ENCODE measurements around the gene SLIT1. TPM values are rescaled to one million over a fixed set of nuclear protein-coding genes. Genes with fewer than 3 reads are reported as not detected.

Gene SLIT1
- total RNA-seq, 4 donors from 2014 or later: 0.35 to 0.49 TPM; not detected in 2

DNA sequence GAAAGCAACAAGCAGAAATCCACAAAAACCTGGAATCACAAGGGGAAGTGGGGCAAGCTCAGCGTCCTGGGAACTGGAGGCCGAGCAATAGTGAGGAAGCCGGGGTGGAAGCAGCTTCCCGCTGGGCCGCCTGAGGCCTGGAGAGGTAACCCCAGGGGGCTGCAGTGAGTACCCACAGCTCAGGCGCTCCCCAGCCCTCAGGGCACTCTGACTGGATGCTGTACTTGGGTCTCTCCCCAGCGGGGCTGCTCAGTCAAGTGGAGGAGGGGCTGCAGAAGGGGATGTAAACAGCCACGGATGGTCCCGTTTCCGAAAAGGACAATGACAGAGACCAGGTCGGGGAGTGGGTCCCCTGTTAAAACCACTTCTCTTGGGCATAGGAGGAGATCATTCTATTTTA lies 50.3 kb downstream of the SLIT1 start:
- Histone ChIP-seq H3K4me3 (no peak overlapping the region), H3K27me3 (no peaks in the 10 kb centered on the region), H3K9me3 (no peaks in the 10 kb centered on the region), H3K4me1 (no peaks in the 10 kb centered on the region), H3K36me3 (no peaks in the 10 kb centered on the region), H3K27ac (no peak overlapping the region)
- no peak for TF ChIP-seq POLR2A (IDR thresholded peaks at IDR 0.05)
- TF ChIP-seq, protein P1, sequence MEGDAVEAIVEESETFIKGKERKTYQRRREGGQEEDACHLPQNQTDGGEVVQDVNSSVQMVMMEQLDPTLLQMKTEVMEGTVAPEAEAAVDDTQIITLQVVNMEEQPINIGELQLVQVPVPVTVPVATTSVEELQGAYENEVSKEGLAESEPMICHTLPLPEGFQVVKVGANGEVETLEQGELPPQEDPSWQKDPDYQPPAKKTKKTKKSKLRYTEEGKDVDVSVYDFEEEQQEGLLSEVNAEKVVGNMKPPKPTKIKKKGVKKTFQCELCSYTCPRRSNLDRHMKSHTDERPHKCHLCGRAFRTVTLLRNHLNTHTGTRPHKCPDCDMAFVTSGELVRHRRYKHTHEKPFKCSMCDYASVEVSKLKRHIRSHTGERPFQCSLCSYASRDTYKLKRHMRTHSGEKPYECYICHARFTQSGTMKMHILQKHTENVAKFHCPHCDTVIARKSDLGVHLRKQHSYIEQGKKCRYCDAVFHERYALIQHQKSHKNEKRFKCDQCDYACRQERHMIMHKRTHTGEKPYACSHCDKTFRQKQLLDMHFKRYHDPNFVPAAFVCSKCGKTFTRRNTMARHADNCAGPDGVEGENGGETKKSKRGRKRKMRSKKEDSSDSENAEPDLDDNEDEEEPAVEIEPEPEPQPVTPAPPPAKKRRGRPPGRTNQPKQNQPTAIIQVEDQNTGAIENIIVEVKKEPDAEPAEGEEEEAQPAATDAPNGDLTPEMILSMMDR (IDR thresholded peaks at IDR 0.05): no peak
- intact Hi-C loops (cut with DNase I; ENCODE audit: low total_unique reads): no loop called here
- DNase-seq: no peak

DNA sequence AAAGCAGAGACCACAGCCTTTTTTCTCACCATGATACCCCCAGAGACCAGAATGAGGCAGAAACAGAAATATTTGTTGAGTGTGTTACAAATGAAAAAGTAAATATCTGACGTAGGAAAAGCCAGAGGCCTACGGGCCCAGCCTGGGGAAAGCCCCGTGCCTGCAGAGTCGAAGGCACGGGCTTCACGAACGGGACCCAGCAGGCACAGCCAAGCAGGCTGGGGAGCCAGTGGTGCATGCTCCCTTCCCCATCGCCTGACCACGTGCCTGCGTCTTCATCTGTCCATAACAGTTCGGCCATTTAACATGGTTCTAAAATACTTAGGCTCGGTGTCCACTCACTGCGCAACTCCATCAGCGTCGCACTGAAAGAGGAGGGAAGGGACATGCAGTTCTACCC lies 50.8 kb downstream of the SLIT1 start:
- H3K4me1 ChIP-seq: no peaks in the 10 kb centered on the region
- no peaks in the 10 kb centered on the region for H3K9me3 ChIP-seq
- H3K27ac ChIP-seq: no peak overlapping the region
- no peaks in the 10 kb centered on the region for H3K27me3 ChIP-seq
- intact Hi-C loops (cut with DNase I; ENCODE audit: low total_unique reads): no loop called here
- TF ChIP-seq, protein P1 (IDR thresholded peaks at IDR 0.05): no peak
- TF ChIP-seq POLR2A (IDR thresholded peaks at IDR 0.05): no peak
- no peak overlapping the region for H3K4me3 ChIP-seq
- no peaks in the 10 kb centered on the region for H3K36me3 ChIP-seq
- no peak for DNase-seq

GRCh38 chr10:97134110-97134509 lies 51.6 kb downstream of the SLIT1 start:
- TF ChIP-seq, protein P1 (IDR thresholded peaks at IDR 0.05): no peak
- no peak for TF ChIP-seq POLR2A (IDR thresholded peaks at IDR 0.05)
- H3K36me3 ChIP-seq: no peaks in the 10 kb centered on the region
- intact Hi-C loops (cut with DNase I; ENCODE audit: low total_unique reads): no loop called here
- H3K4me1 ChIP-seq: no peaks in the 10 kb centered on the region
- H3K9me3 ChIP-seq: no peaks in the 10 kb centered on the region
- no peaks in the 10 kb centered on the region for H3K27me3 ChIP-seq
- H3K27ac ChIP-seq: no peak overlapping the region
- no peak overlapping the region for H3K4me3 ChIP-seq
- DNase-seq: no peak

GRCh38 chr10:97132273-97132672 lies 53.5 kb downstream of the SLIT1 start:
- no peaks in the 10 kb centered on the region for H3K36me3 ChIP-seq
- H3K4me3 ChIP-seq: no peak overlapping the region

GRCh38 chr10:97131666-97132065 lies 54.1 kb downstream of the SLIT1 start:
- H3K27me3 ChIP-seq: no peaks in the 10 kb centered on the region
- DNase-seq: no peak
- intact Hi-C loops (cut with DNase I; ENCODE audit: low total_unique reads): no loop called here
- no peaks in the 10 kb centered on the region for H3K36me3 ChIP-seq
- no peaks in the 10 kb centered on the region for H3K9me3 ChIP-seq
- H3K27ac ChIP-seq: no peak overlapping the region
- H3K4me1 ChIP-seq: no peaks in the 10 kb centered on the region
- no peak for TF ChIP-seq POLR2A (IDR thresholded peaks at IDR 0.05)
- TF ChIP-seq, protein P1 (IDR thresholded peaks at IDR 0.05): no peak
- no peak overlapping the region for H3K4me3 ChIP-seq

More at GRCh38 chr10:97132273-97132672, 53.5 kb downstream of the SLIT1 start:
- intact Hi-C loops (cut with DNase I; ENCODE audit: low total_unique reads): no loop called here
- Histone ChIP-seq H3K4me1 (no peaks in the 10 kb centered on the region), H3K27me3 (no peaks in the 10 kb centered on the region), H3K27ac (no peak overlapping the region), H3K9me3 (no peaks in the 10 kb centered on the region)
- TF ChIP-seq, protein P1 (IDR thresholded peaks at IDR 0.05): no peak
- TF ChIP-seq POLR2A (IDR thresholded peaks at IDR 0.05): no peak
- DNase-seq: no peak

Measured in uterus (tissue), 4 donors.